Measurements from ENCODE around the gene NACAD.

- TF ChIP-seq ZNF830 (tag by site-specific recombination; IDR thresholded peaks at IDR 0.05; ENCODE audit: low read depth) (no peak), KLF9 (tag by site-specific recombination; IDR thresholded peaks at IDR 0.05; ENCODE audit: low read depth) (no peak), ZNF391 (tag by site-specific recombination; IDR thresholded peaks at IDR 0.05; ENCODE audit: borderline replicate concordance, low read depth) (no peak), ZNF747 (tag by site-specific recombination; IDR thresholded peaks at IDR 0.05) (no peak), ZNF768 (tag by site-specific recombination; IDR thresholded peaks at IDR 0.05) (no peak), CTCF (tag by site-specific recombination; IDR thresholded peaks at IDR 0.05) (no peak), ZNF76 (tag by site-specific recombination; IDR thresholded peaks at IDR 0.05; ENCODE audit: borderline replicate concordance, low read depth) (no peak)
Measured at GRCh38 chr7:45126920-45127319, 38.2 kb upstream of the NACAD start.

Data from HEK293 (cell line).